BJ (cell line): ENCODE measurements around the gene XRCC1. TPM values are rescaled to one million over a fixed set of nuclear protein-coding genes. Genes with fewer than 3 reads are reported as not detected.

Experiments
- CTCF ChIA-PET: fragments of 350-600 bp; formaldehyde crosslinking; extraction: SDS; loops from one replicate; lab custom pipeline; 2021; ENCODE audit warnings: antibody characterized with exemption, inconsistent platforms; lab: Yijun Ruan, JAX
- POLR2A ChIA-PET: fragments of 300-600 bp; sonication (Branson Sonifier 250); formaldehyde crosslinking; extraction: SDS; loops from one replicate; lab custom pipeline; 2021; ENCODE audit warnings: antibody characterized with exemption; lab: Charles Lee
- DNase-seq: peaks from one replicate; pipeline ENCODE4 v3.0.0-alpha.2; 2011; ENCODE audit warnings: low read depth
- H3K27me3 ChIP-seq: 2 replicates; pipeline ENCODE4 v1.6.0; 2011; ENCODE audit warnings: low read length; ENCODE audit not compliant: control insufficient read depth, insufficient read depth
- H3K36me3 ChIP-seq: 2 replicates; pipeline ENCODE4 v1.5.1; 2011; ENCODE audit warnings: low read length; ENCODE audit not compliant: control insufficient read depth, insufficient read depth
- H3K4me3 ChIP-seq: 2 replicates; pipeline ENCODE4 v1.5.1; 2011; ENCODE audit warnings: low read depth, mild to moderate bottlenecking, control low read depth, low read length
- polyA plus RNA-seq: library from polyadenylated mRNA; depleted of rRNA; stranded (reverse); fragments of >200 nt; gene quantifications from 2 replicates; pipeline ENCODE4 v1.2.3, GENCODE V29; 2011
- TF ChIP-seq, protein P1 (sequence below): IDR thresholded peaks from 2 replicates; pipeline ENCODE4 v1.5.1; 2011; ENCODE audit warnings: low read depth, mild to moderate bottlenecking, control low read depth, inconsistent platforms, low read length, moderate library complexity; ENCODE audit not compliant: insufficient read depth

Gene XRCC1
- polyA plus RNA-seq, 1 experiment, result 30.8 TPM

DNA sequence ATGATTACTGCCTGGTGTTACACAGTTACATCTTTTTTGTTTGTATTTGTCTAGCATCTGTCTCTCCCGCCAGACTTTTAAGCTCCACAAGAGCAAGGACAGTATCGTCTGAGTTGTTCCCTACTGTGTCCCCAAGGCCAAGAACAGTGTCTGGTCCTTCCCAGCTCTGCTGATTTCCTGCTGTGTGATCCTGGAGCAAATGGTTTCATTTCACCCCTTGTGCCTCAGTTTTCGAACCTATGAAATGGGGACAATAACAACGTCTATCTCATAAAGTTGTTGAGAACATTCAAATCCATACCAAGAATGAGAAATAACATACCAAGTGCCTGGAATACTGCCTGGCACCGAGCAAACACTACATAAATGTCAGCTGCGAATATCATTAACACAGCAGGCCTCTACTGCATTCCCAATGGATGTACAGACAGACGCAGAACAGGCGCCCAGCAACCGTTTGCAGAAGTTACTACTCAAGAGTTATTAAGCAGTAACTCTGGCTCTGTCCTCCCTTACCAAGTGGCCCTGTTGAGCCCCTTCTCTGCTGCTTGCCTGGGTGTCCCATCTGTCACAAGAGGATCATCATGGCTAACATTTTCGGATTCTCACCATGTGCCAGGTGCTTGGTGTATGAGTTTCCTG, 11.4 kb downstream of the XRCC1 start:
- H3K36me3 ChIP-seq, result peaks cover 2% of the 10 kb centered on the region
- TF ChIP-seq, protein P1, sequence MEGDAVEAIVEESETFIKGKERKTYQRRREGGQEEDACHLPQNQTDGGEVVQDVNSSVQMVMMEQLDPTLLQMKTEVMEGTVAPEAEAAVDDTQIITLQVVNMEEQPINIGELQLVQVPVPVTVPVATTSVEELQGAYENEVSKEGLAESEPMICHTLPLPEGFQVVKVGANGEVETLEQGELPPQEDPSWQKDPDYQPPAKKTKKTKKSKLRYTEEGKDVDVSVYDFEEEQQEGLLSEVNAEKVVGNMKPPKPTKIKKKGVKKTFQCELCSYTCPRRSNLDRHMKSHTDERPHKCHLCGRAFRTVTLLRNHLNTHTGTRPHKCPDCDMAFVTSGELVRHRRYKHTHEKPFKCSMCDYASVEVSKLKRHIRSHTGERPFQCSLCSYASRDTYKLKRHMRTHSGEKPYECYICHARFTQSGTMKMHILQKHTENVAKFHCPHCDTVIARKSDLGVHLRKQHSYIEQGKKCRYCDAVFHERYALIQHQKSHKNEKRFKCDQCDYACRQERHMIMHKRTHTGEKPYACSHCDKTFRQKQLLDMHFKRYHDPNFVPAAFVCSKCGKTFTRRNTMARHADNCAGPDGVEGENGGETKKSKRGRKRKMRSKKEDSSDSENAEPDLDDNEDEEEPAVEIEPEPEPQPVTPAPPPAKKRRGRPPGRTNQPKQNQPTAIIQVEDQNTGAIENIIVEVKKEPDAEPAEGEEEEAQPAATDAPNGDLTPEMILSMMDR, result no peak
- no peak overlapping the region for H3K4me3 ChIP-seq
- ChIA-PET CTCF (interaction anchor here (1.3 to 2.6 kb wide), 2 partner anchors 9 kb away, joined by 3 to 13 read pairs; no protein-coding TSS in a partner anchor), POLR2A (no interaction called here)
- no peaks in the 10 kb centered on the region for H3K27me3 ChIP-seq
- no peak for DNase-seq

DNA sequence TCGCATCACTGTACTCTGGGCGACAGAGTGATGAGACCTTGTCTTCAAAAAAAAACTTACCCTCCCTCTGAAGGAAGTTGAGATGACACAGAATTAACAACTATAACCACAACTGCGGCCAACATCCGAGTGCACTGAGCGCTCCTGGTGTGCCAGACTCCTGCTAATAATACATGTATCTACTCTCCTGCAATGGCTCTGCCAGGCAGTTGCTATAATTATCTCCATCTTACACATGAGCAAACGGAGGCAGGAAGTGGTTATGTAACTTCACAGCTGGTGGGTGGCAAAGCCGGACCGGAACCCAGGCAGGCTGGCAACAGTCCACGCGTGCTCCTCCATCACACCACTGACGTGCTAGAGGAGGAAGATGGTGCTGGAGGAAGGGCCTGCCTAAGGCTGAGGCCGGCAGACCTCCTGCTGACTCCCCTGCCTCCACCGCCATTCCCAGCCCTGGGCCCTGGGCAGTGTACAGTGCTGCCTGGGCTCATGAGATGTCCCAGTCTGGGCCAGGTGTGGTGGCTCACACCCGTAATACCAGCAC, 12.6 kb downstream of the XRCC1 start:
- DNase-seq, result peak; percentile 26
- no peaks in the 10 kb centered on the region for H3K27me3 ChIP-seq
- CTCF ChIA-PET, result interaction anchor here (1.3 kb wide), 1 partner anchor 8 kb away, joined by 3 read pairs; no protein-coding TSS in a partner anchor
- peaks cover 2% of the 10 kb centered on the region for H3K36me3 ChIP-seq
- no peak overlapping the region for H3K4me3 ChIP-seq
- POLR2A ChIA-PET, result no interaction called here
- TF ChIP-seq, protein P1, result no peak

DNA sequence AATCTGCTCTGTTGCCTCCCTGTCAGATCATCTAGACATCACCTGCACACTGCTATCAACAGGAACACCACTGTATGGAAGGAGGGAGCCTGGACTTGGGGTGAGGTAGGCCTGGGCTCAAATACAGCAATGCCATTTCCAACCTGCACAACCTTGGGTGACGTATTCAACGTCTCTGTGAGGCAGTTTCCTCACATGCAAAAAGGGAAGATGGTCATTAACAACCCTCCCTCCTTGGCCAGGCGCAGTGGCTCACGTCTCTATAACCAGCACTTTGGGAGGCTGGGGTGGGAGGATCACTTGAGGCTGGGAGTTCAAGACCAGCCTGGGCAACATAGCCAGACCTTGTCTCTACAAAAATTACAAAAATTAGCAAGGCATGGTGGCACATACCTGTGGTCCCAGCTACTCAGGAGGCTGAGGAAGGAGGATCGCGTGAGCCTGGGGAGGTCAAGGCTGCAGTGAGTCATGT, 13.1 kb downstream of the XRCC1 start:
- ChIA-PET CTCF (interaction anchor here (1.3 kb wide), 1 partner anchor 7 kb away, joined by 3 read pairs; no protein-coding TSS in a partner anchor), POLR2A (no interaction called here)
- TF ChIP-seq, protein P1, result no peak

DNA sequence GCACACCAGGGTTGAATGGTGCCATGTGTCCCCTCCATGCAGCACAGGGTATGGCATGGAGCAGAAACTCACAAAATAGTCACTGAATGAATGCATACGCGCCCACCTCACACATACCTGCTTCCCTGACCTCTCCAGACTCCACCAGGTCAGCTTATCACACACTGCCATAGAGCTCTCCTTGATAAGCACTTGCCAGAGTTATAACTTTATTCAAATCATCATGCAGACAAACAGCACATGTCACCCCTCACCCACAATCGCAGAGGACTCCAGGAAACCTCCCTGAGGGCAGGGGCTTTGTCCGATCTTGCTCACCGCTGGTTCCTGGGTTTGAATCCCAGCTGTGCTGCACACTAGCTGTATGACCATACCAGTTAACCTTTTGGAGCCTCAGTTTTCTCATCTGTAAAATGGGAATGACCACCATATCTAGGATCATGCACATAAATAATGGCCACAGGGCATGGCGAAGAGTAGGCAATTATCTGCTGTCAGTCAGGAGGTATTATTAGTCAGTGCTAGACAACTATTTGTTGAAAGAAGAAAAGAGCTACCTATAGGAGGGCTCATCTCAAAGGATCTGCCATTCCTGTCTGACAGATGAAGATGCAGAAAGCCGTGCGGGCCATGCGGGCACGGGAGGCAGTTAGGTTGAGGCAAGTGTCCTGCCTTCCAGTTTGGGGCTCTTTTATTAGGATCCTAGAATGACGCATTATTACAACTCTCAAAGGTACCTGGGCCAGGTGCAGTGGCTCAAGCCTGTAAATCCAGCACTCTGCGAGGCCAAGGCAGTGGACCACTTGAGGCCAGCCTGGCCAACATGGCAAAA, 14.0 kb downstream of the XRCC1 start:
- Histone ChIP-seq H3K4me3 (no peak overlapping the region), H3K27me3 (no peaks in the 10 kb centered on the region), H3K36me3 (peaks cover 2% of the 10 kb centered on the region)
- TF ChIP-seq, protein P1, result no peak
- POLR2A ChIA-PET, result no interaction called here
- DNase-seq, result no peak
- CTCF ChIA-PET, result interaction anchor here (0.6 kb wide), 1 partner anchor 25 kb away, joined by 3 read pairs; no protein-coding TSS in a partner anchor

More for the DNA sequence above, 13.1 kb downstream of the XRCC1 start:
- no peaks in the 10 kb centered on the region for H3K27me3 ChIP-seq
- H3K4me3 ChIP-seq, result no peak overlapping the region
- DNase-seq, result no peak
- H3K36me3 ChIP-seq, result peaks cover 2% of the 10 kb centered on the region

DNA sequence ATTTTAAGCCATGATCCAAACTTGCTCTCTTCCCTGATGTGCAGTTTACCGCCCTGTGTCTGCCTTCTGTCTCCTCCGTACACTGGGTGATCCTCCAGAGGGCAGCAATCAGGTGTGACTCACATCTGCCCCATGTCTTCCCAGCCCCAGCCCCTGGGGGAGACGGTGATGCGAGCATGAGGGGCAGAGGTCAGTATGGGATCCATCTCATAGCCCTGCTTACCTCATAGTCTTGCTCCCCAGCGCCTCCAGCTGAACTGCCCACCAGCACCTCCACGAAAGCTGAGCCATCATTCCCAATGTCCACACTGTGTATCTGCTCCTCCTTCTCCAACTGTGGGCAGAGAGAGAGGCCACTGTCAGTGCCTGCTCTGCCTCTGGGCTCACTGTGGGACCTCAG, 14.6 kb downstream of the XRCC1 start:
- peaks cover 5% of the 10 kb centered on the region for H3K36me3 ChIP-seq
- no peak overlapping the region for H3K4me3 ChIP-seq
- no peaks in the 10 kb centered on the region for H3K27me3 ChIP-seq
- no peak for DNase-seq
- TF ChIP-seq, protein P1, result no peak
- ChIA-PET CTCF (interaction anchor here (1.5 kb wide), 1 partner anchor 25 kb away, joined by 6 read pairs; no protein-coding TSS in a partner anchor), POLR2A (no interaction called here)
